ENCODE measurements around the gene XRN2.

The XRN2 gene, protein sequence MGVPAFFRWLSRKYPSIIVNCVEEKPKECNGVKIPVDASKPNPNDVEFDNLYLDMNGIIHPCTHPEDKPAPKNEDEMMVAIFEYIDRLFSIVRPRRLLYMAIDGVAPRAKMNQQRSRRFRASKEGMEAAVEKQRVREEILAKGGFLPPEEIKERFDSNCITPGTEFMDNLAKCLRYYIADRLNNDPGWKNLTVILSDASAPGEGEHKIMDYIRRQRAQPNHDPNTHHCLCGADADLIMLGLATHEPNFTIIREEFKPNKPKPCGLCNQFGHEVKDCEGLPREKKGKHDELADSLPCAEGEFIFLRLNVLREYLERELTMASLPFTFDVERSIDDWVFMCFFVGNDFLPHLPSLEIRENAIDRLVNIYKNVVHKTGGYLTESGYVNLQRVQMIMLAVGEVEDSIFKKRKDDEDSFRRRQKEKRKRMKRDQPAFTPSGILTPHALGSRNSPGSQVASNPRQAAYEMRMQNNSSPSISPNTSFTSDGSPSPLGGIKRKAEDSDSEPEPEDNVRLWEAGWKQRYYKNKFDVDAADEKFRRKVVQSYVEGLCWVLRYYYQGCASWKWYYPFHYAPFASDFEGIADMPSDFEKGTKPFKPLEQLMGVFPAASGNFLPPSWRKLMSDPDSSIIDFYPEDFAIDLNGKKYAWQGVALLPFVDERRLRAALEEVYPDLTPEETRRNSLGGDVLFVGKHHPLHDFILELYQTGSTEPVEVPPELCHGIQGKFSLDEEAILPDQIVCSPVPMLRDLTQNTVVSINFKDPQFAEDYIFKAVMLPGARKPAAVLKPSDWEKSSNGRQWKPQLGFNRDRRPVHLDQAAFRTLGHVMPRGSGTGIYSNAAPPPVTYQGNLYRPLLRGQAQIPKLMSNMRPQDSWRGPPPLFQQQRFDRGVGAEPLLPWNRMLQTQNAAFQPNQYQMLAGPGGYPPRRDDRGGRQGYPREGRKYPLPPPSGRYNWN

DNA sequence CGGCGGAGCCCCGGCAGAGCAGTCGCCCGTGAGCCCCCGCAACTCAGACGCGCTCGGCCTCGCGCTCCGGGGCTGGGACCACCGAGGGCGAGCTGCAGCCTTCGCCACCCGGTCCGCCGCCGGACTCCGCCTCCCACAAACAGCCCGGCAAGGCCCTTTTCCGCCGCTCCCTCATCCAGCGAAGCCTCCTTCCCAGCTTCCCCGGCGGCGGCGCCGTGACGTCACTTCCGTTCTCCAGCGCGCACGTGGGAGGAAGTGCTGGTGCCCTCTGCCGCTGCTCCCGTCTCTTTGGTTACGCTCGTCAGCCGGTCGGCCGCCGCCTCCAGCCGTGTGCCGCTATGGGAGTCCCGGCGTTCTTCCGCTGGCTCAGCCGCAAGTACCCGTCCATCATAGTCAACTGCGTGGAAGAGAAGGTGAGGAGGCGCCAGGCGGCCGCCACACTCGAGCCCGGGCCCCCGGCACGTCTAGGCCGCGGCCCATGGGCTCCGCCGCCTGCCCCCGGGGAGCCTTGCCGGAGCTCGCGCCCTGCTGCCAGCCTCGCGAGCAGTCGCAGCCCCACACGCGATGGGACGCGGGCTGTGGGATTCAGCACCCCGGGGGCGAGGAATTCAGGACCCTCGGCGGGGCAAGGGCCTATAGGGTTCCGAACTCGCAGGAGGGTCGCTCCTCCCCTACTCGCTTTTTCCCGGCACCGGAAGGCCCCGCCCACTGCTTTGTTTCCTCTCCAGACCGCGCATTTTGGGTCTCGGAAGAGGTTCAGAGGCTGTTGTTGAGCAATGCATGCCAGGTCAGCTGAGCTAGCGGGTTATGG is at the start of gene XRN2:
TSS of gene XRN2 (plus strand) at position 271 of the 811 bp plus-strand sequence. CDS start at position 339, 68 bp downstream.
- peak; percentile 88 for ATAC-seq

DNA sequence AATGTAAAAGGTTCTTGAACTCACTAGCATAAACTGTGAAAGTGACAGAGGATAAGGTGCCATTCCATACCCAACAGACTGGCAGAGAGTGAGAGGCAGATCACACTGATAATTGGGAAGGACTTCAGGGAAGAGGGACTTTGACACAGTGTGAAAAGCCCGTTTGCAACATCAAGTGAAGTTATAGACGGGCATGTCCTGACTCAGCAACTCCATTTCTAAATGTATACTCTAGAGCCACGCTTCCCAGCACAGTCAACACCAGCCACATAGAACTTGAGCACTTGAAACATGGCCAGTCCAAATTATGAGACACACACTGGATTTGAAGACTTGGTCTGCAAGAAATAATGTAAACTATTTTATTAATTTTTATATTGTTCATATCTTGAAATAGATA is 45.9 kb upstream of the XRN2 start:
- DNase-seq (no peak), ATAC-seq (no peak)

More for the DNA sequence above, at the start of gene XRN2:
- DNase-seq, result peak; percentile 98

DNA sequence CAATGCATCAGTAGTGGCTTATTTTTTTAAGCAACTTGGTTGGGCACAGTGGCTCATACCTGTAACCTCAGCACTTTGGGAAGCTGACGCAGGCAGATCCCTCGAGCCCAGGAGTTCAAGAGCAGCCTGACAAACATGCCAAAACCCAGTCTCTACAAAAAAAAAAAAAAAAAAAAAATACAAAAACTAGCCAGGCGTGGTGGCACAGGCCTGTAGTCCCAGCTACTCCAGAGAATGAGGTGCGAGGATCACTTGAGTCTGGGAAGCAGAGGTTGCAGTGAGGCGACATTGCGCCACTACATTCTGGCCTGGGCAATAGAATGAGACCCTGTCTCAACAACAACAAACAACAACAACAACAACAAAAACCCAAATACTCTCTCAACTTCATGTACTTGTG is 44.7 kb upstream of the XRN2 start:
- DNase-seq (no peak), ATAC-seq (no peak)

DNA sequence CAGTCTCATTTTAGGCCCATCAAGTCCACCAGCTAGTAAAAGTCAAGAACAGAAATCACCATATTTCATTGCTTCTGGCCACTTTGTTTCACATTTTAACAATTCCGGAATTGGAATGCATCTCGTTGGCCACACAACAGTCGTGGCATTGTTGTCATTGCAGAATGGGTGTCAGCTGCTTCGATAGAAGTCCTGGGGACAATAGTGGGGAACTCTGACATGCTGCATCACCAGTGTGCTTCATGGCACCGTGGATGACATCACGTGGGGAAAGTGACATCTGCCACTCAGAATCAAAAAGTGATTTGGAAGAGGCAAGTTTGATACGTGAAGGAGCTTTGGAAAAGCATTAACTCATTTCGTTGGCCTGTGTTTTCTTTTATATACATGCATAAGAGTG is 43.8 kb upstream of the XRN2 start:
- DNase-seq, result no peak
- no peak for ATAC-seq

DNA sequence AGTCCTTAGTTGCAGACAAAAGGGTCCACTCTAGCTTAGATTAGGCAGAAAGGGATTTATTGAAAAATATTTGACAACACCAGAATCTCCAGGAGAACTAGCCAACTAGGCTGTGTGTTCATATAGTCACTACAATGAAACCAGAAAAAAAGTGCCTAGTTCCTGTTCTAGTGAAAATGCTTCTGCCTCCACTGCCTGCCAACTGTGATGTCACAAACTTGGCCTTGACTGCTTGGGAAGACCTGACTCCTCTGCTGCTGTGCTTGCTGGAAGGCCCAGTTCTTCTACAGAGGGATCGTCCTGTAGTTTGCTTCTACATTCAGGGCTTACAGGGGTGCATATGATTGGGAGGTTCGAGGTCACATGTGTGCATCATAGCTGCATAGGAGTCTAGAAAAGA is 40.3 kb upstream of the XRN2 start:
- ATAC-seq (no peak), DNase-seq (no peak)

DNA sequence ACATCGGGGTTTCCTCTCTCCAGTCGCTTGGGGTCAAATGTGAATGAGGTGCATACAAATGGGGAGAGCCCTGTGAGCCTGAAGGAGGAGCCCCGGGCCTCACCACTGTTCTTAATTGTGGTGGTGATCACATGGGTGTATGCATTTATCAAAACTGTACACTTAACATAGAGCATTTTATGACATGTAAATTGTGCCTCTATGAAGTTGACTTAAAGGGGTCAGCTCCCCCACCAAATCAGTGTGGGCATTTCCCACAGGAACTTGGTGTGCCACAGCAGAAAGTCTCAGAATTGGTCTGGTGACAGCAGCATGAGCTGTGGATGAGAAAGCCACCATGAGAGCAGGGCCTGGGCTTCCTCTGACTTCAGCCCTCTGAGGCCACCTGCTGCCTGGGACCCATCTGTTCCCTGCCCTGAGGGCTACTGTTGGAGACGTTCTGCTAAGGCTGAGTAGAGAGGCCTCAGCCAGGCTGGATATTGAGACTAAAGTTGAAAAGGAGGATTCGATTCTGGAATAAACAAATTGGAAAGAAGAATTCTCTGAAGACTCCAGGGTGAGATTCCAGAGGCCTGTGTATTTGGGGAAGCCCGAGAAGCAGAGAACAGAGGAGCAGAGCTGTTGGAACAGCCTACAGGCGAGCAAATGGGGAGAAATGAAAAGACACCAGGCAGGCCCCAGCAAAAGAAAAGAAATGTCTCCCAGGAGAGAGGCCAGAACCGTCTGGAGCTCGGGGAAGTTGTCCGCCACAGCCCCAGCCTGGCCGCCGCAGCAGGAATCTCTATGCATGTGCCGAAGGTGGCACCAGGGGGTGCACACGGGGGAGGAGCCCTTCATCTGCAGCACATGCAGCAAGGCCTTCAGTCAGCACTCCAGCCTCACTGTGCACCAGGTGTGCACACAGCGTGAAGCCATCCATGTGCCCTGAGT is 37.6 kb upstream of the XRN2 start:
- DNase-seq (no peak), ATAC-seq (no peak)

DNA sequence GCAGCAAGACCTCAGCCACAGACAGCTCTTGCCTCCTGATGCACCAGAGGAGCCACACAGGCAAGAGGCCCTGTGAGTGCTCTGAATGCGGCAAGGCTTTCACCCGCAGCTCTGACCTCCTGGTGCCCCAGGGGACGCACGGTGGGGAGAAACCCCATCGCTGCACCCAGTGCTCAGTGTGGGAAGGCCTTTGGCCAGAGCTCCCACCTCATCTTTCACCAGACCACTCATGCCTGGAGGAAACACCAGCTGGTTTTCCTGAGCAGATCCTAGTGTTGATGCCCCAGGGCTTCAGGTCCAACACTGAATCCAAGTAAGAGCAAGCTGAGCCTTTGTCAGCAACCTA is 37.0 kb upstream of the XRN2 start:
- ATAC-seq, result no peak

DNA sequence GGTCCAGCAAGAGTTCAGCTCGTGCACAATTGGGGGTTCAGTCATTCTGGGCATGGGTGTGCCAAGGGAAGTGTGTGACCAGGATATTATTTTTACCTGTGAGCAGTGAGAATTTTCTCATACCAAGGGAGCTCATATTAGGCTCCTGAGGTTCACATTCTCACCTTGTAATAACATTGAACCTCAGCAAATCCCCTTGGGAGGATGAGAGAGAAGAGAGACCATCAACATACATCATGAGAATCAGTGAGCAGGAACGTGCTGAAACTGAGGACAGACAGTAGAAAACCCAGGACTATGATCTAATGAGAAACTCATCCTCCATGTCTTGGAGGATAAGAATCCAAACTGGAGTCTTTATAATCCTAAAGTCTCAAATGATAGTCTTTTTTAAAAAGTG is 33.4 kb upstream of the XRN2 start:
- ATAC-seq, result no peak
- no peak for DNase-seq

More for the DNA sequence above, 37.0 kb upstream of the XRN2 start:
- DNase-seq, result no peak

DNA sequence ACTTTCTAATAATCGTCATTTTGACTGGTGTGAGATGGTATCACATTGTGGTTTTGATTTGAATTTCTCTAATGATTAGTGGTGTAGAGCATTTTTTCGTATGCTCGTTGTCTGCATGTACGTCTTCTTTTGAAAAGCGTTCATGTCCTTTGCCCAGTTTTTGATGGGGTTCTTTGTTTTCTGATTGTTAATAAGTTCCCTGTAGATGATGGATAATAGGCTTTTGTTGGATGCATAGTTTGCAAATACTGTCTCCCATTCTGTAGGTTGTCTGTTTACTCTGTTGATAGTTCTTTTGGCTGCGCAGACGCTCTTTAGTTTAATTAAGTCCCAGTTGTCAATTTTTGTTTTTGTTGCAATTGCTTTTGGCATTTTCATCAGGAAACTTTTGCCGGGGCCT is 32.3 kb upstream of the XRN2 start:
- no peak for ATAC-seq
- no peak for DNase-seq

DNA sequence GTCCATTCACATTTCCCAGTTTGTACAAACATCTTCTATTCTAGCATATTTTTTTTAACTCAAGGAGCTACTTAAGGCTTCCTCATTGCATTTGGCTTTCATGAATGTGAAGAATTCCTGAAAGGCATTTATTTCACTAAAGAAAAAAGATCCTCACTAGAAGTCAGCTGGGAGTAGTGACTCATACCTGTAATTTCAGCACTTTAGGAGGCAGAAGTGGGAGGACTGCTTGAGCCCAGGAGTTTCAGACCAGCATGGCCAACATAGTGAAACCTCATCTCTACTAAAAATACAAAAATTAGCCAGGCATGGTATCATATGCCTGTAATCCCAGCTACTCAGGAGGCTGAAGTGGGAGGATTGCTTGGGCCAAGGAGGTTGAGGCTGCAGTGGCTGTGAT is 30.9 kb upstream of the XRN2 start:
- ATAC-seq, result no peak
- no peak for DNase-seq

DNA sequence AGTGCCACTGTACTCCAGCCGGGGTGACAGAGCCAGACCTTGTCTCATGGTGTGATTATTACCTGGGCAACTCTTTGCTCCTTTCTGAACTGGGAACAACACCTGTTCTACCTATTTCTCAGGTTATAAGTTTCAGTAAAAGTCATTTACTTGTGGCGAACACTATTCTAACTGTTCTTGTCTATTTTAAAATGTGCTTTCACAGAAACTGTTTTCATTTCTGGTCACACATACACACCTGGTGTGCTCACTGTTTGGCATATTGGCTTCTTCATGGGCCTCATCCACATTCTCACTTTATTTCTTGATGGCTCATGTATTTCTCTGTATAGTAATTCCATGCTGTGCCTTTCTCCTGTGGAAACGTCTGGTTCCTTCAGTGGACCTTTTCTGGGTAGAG is 30.5 kb upstream of the XRN2 start:
- no peak for ATAC-seq
- DNase-seq, result no peak

DNA sequence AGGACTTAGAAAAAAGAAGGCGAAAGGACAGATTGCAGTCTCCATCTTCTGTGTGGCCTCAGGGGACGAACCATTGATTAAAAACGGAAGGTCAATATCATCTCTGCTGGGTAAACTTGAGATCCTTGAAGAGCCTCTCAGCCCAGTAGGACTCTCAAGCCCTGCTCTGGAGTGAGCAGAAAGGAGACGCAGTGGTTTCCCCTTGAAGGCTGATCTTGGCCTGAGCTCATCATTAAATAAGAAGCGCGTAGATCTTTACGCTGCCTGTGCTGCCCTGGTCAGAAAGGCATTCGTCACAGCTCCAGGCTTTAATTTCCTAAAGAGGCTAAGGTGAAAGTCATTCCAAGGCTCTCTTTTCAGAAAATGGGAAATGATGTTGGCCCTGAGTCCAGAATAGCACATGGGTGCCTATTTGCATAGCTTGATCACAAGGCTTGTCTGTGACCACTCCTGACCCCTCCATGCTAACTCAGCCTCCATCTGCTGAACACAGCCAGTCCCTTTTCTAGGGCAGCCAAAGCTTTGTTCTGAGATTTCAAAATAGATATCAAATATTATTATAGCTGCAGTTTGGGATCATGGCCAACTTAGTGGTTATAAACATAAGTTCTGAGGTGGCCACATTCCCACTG is 29.3 kb upstream of the XRN2 start:
- no peak for DNase-seq

DNA sequence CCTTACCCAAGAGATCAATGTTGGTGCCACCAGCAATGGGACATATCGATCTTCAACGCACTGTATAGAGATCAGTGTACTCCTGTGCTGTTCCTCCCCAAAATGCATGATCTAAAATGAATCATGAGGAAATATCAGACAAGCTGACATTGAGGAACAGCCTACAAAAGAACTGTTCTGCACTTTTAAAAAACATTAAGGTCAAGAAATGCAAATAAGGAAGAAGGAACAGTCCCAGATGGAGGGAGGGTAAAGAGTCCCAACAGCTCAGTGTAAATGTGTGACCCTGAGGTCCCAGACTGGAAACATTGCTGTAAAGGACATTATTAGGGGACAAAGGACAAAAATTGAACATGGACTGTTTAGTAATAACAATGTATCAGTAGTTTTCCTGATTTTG is 24.3 kb upstream of the XRN2 start:
- no peak for DNase-seq
- ATAC-seq, result peak; percentile 57

More for the DNA sequence above, 29.3 kb upstream of the XRN2 start:
- ATAC-seq, result no peak

DNA sequence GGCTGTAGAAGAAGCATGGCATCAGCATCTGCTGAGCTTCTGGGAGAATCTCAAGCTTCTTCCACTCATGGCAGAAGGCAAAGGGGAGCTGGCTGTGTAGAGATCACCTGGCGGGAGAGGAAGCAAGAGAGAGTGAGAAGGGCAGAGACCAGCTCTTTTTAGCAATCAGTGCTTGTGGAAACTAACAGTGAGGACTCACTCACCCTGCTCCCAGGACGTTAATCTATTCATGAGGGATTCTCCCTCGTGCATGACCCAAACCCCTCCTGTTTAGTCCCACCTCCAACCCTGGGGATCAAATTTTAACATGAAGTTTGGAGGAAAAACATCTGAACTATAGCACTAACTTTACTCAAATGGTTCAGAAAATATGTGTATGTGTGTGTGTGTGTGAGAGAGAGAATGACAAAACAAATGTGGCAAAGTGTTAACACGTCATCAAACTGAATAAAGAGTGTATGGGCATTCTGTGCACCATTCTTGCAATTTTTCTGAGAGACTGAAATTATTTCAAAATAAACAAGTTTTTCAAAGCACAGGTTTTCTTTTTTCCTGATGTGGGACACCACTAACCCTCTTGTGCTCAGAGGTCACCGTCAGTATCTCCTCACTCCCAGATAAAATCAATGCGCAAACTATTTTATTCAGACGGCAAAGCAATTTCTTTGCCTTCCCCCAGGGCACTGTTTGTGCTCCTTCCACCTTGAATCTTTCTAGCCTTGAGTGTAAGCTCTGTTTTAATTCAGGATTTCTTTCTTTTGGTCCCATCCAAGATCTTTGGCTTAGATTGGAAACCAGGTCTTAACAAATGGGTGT is 23.2 kb upstream of the XRN2 start:
- ATAC-seq (no peak), DNase-seq (no peak)

DNA sequence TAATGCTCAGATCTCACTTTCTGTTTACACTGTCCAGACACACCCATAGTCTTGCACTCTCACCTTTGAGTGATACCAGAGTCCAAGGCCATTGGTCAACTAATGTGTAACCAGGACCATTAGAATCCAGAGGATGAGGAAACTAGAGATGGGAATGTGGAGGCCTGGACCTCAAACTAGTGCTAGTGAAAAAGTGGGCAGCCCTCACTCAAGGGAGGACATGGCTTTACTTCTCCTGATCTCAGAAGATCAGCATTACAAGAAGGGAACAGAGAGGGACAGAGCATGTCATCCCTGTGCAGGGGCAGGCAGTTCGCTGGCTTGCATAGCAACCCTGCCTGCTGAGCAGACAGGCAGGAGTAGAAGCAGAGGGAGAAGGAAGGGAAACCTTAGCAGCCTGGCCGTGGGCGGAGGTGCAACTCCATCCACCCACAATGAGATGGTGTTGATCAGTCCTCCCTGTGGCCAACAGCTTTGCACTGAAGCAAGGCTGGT is 22.6 kb upstream of the XRN2 start:
- ATAC-seq (peak; percentile 28), DNase-seq (peak; percentile 14)

DNA sequence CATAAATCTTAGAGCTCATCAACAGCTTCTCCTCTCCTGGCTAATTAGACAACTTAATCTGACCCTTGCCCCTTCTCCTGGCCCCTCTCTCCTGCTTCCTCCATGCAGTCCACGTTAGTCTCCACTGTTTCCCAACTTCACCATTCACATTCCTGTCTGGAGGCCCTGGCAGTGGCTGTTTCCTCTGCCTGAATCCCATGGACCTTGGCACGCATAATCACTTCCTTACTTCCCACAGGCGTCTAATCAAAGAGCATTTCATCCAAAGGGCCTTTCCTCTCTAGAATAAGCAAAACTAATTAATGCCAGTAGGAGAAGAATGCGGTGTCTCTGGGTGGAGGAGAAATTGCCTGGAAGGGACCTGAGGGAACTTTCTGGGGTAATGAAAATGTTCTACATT is 16.4 kb upstream of the XRN2 start:
- ATAC-seq, result no peak
- DNase-seq, result no peak

DNA sequence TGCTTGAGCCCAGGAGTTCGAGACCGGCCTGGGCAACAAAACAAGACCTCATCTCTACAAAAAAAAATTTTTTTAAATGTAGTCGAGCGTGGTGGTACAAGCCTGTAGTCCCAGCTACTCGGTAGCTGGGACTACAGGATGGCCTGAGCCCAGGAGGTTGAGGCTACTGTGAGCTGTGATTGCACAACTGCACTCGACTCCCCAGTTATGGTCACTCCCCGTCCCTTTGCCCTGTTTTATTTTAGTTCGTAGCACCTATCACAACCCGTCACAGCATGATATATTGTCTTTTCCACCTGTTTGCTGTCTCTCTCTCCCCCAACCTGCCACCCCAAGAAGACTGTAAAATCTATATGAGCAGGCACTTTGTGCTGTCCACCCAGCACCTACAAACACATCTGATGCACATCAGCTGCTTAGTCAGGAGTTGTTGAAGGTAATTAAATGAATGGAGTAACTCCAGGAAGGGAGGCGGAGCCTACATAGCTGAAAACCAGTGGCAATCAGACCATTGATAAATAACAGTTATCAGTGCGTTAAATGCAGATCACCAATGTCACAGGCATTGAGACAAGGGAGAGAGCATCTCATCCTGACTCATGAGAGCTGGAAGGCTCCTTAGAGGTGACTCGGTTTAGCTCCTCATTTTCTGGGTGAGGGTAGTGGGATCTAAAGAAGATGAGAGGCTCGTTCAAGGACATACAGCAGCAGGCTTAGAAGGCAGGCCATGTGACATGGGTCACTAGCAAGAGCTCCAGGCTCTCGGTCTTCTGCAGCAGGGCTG is 14.4 kb upstream of the XRN2 start:
- ATAC-seq, result no peak
- no peak for DNase-seq

DNA sequence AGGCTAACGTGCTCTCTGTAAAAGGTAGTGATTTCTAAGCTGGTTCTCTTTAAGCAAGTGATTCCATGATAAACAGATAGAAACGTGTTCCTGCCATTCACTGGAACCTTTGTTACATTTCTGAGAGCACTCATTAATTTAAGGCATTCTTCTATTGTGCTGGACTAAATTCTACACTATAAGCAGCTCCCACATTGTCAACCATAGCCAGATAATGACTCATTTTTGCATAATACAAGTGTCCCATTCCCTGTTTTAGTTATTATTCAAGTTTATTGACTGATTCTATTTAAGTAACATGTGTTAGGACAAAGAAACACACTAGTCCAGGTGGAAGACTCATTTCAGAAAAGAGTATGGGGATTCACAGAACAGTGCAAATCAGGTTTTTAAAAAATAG is 13.5 kb upstream of the XRN2 start:
- DNase-seq (no peak), ATAC-seq (no peak)

DNA sequence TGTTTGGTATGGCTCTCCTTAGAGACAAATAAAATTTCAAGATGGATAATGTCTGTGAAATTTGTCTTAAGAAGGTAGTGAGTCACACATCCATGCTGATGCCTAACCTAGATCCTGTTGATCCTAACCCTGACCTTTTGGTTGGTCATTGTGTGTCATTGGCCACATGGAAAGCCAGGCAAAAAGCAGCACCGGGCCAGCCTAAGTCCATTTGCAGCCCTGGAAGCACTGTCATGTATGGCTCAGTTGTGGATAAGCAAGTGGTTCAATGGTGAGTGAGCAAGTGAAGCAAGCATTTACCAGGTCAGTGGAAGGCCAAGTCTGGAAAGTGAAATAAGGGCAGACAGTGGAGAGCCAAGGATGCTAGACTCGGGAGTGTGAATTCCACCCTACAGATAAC is 12.1 kb upstream of the XRN2 start:
- DNase-seq (no peak), ATAC-seq (no peak)

All from stimulated activated naive CD8-positive, alpha-beta T cell treated with anti-CD3 and anti-CD28 coated beads, Interleukin-15, Interleukin-2, amounts not matched to agents 100 U/mL and 50 U/mL, for 24 hours (primary cell).